HUES64 (cell line): ENCODE measurements around the gene DCDC2C.

Experiments used
- H3K27ac ChIP-seq: 2 replicates; pipeline ENCODE4 v1.7.0; 2013; ENCODE audit warnings: low read depth, low read length, inconsistent platforms
- H3K27me3 ChIP-seq: 2 replicates; pipeline ENCODE4 v1.6.1; 2013; ENCODE audit warnings: mild to moderate bottlenecking, low read length; ENCODE audit not compliant: insufficient read depth
- H3K36me3 ChIP-seq: 2 replicates; pipeline ENCODE4 v1.6.1; 2013; ENCODE audit warnings: mild to moderate bottlenecking, low read length; ENCODE audit not compliant: insufficient read depth
- H3K4me1 ChIP-seq: 2 replicates; pipeline ENCODE4 v1.6.1; 2013; ENCODE audit warnings: mild to moderate bottlenecking, low read length, moderate library complexity; ENCODE audit not compliant: insufficient read depth
- H3K4me3 ChIP-seq: 2 replicates; pipeline ENCODE4 v1.5.1; 2013; ENCODE audit warnings: mild to moderate bottlenecking, low read length, moderate library complexity
- H3K9ac ChIP-seq: 2 replicates; pipeline ENCODE4 v1.6.1; 2013; ENCODE audit warnings: mild to moderate bottlenecking, low read depth, low read length
- H3K9me3 ChIP-seq: 2 replicates; pipeline ENCODE4 v1.6.1; 2013; ENCODE audit warnings: low read depth, low read length; ENCODE audit not compliant: insufficient read depth
- WGBS: fragments of 150-250, 120-280 bp; methylation state at CpG from one replicate; pipeline ENCODE4 v1.1.7; 2013; ENCODE audit warnings: missing lambda C conversion rate; 5-methylcytosine and 5-hydroxymethylcytosine counted together

Gene DCDC2C

DNA sequence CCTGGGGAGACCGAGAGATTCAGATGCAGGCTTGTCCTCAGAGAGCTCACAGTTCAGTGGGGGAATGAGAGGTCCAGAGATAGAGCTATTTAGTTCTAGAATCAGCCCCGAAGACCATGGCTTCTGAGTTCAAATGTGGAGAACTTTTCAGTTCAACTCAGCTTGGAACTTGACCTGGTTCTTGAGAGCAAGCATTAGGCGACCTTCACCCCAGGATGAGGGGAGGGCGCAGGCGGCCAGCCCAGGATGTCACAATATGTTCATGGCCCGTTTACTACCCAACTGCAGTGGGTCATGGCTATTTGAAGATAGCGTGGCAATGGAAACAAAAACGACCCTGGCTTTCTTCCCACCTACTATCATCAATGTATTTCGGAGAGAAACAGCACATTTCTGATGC, 33.8 kb downstream of the DCDC2C start:
- H3K4me3 ChIP-seq = no peak overlapping the region
- no peaks in the 10 kb centered on the region for H3K4me1 ChIP-seq
- H3K36me3 ChIP-seq = no peaks in the 10 kb centered on the region
- no peak overlapping the region for H3K27ac ChIP-seq
- WGBS = 93% methylated on average over 8 of the region's 9 CpGs
- no peak overlapping the region for H3K9ac ChIP-seq
- no peaks in the 10 kb centered on the region for H3K9me3 ChIP-seq
- H3K27me3 ChIP-seq = no peaks in the 10 kb centered on the region

- Histone ChIP-seq H3K27ac (no peak overlapping the region), H3K4me1 (no peaks in the 10 kb centered on the region), H3K9me3 (no peaks in the 10 kb centered on the region), H3K4me3 (no peak overlapping the region), H3K9ac (no peak overlapping the region), H3K36me3 (no peaks in the 10 kb centered on the region), H3K27me3 (no peaks in the 10 kb centered on the region)
- no CpG with 5 or more reads among the region's 3 CpGs for WGBS
Measured at GRCh38 chr2:3738454-3738853, 35.1 kb downstream of the DCDC2C start.

DNA sequence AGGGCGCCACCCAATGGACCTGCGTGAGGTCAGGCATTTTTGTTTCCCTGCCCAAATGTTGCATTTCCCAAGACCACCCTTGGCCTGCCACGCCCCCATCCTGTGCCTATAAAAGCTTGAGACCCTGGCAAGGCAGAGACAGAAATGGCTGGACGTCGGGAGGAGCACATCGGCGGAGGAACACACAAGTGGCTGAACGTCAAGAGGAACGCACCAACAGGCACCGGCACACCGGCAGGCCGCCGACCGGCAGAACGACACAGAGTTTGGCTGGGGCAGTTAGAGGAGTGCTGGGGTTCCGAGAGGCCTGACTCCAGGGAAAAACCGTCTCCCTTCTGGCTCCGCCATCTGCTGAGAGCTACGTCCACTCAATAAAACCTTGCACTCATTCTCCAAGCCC, 35.9 kb downstream of the DCDC2C start:
- H3K4me1 ChIP-seq = no peaks in the 10 kb centered on the region
- H3K4me3 ChIP-seq = no peak overlapping the region
- whole genome bisulfite sequencing = 94% methylated on average over 19 of the region's 19 CpGs
- H3K36me3 ChIP-seq = no peaks in the 10 kb centered on the region
- H3K27me3 ChIP-seq = no peaks in the 10 kb centered on the region
- no peak overlapping the region for H3K9ac ChIP-seq
- no peaks in the 10 kb centered on the region for H3K9me3 ChIP-seq
- H3K27ac ChIP-seq = no peak overlapping the region

DNA sequence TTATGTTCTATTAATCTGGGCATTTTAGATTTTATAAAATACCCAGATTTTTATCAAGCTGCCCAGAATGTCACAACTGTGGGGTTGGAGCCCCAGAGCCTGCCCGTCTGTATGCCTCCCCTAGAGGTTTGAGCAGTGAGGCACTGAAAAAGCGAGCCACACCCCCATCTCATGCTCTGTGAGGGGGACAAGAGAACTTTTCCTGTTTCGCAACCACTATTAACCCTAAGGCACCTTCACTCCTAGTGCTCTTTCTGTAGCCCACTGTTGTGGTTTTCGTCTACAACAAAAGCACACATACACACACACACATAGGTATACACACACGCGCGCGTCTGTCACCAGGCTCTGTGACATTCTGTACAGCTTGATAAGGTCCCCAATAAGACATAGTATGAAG, 38.0 kb downstream of the DCDC2C start:
- Histone ChIP-seq H3K9me3 (no peaks in the 10 kb centered on the region), H3K4me1 (no peaks in the 10 kb centered on the region), H3K9ac (no peak overlapping the region), H3K27ac (no peak overlapping the region), H3K36me3 (no peaks in the 10 kb centered on the region), H3K4me3 (no peak overlapping the region), H3K27me3 (no peaks in the 10 kb centered on the region)
- WGBS = 86% methylated on average over 8 of the region's 8 CpGs

DNA sequence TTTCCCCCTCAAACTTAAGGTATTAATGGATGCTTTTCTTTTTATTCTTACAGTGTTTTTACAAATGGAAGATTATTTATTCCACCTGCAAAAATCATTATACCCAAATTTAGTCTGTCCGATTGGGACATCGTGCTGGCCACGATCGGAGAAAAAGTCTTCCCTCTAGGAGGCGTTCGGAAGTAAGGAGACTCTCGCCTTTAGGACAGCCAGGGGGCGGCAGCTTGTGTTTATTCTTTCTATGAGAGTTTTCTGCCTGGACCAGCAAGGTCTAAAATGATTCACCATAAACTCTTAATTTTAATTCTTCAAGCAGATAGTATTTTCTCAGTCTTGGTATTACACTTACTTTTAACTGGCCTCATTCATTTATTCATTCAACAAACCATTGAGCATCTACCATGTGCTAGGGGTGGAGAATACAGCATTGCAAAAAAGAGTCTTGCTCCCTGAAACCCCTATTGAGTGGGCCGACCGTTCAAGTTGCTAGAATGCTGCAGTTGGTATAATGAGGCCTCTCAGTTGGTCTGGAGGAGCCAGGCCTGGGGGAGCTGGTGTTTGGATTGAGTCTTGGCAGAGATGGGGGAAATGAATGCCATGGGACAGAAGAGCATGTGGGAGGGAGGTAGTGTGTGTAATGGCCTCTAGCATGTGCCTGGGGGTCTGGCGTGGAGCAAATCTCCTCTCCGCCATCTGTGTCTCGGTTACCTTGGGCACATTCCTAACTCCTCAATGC, 38.7 kb downstream of the DCDC2C start:
- Histone ChIP-seq H3K36me3 (no peaks in the 10 kb centered on the region), H3K27ac (no peak overlapping the region), H3K4me1 (no peaks in the 10 kb centered on the region), H3K9ac (no peak overlapping the region), H3K4me3 (no peak overlapping the region), H3K9me3 (no peaks in the 10 kb centered on the region), H3K27me3 (no peaks in the 10 kb centered on the region)
- WGBS = 87% methylated on average over 13 of the region's 13 CpGs

GRCh38 chr2:3742743-3743508, 39.6 kb downstream of the DCDC2C start:
- Histone ChIP-seq H3K36me3 (no peaks in the 10 kb centered on the region), H3K9ac (no peak overlapping the region), H3K4me1 (no peaks in the 10 kb centered on the region), H3K4me3 (no peak overlapping the region), H3K27me3 (no peaks in the 10 kb centered on the region), H3K27ac (no peak overlapping the region), H3K9me3 (no peaks in the 10 kb centered on the region)
- WGBS = 91% methylated on average over 5 of the region's 5 CpGs

DNA sequence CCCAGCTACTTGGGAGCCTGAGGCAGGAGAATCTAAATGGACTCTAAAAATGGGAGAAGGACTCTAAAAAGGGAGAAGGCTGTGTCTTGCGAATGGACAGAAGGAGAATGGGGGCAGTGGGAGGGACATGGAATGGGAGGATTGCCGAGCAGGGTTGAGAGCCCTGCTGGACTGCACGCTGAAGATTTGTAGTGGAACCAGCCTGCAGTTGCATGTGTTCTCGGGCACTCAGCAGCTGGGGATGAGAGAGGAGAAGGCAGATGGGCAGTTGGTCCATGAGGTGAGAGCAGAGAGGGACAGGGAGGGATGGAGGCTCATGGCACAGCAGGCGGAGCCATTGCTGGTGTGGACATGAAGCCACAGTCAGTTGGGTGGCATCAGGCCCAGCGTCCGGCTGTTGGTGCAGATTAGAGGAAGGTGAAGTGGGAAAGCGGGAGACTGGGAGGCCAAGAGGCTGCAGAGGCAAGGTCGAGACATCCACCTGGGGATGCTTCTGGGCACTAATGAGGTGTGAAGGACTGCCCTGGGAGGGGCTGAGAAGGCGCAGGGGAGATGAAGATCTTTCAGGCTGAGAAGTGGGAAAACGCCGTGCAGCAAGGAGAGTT, 40.7 kb downstream of the DCDC2C start:
- no peak overlapping the region for H3K4me3 ChIP-seq
- 86% methylated on average over 12 of the region's 12 CpGs for WGBS
- H3K27ac ChIP-seq = no peak overlapping the region
- H3K27me3 ChIP-seq = no peaks in the 10 kb centered on the region
- H3K36me3 ChIP-seq = no peaks in the 10 kb centered on the region
- no peaks in the 10 kb centered on the region for H3K4me1 ChIP-seq
- H3K9me3 ChIP-seq = no peaks in the 10 kb centered on the region
- no peak overlapping the region for H3K9ac ChIP-seq

- H3K27ac ChIP-seq = no peak overlapping the region
Measured at GRCh38 chr2:3745920-3746319, 42.5 kb downstream of the DCDC2C start.

DNA sequence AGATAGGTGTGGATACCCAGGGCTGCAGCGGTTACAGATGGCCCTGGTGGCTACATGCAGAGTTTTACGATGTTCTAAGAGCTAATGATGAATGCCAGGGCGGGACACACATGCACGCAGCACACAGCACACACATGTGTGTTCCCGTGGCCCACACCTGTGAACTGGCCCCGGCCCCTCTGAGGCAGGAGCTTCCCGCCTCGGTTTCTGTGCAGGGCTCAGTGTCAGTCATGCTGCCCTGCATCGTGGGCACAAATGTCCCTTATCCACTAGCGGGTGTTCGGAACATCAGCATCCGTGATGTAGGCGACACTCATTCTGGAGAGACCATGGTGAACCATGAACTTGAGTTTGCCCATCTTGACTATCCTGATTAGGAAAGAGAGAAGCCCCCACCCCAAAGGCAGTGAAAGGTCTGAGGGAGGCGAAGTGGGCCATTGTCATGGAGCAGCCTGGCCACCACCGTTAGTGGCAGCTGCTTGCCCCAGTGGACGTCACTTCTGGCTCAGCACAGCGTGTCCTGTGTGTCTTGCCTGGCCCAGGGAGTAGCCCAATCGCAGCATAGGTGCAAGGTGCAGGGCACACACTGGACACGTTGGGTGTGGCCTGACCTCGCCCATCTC, 43.8 kb downstream of the DCDC2C start:
- H3K36me3 ChIP-seq = no peaks in the 10 kb centered on the region
- no peaks in the 10 kb centered on the region for H3K27me3 ChIP-seq
- H3K4me1 ChIP-seq = no peaks in the 10 kb centered on the region
- H3K4me3 ChIP-seq = no peak overlapping the region
- H3K9me3 ChIP-seq = no peaks in the 10 kb centered on the region
- 94% methylated on average over 20 of the region's 20 CpGs for WGBS
- H3K9ac ChIP-seq = no peak overlapping the region
- H3K27ac ChIP-seq = no peak overlapping the region

More at GRCh38 chr2:3745920-3746319, 42.5 kb downstream of the DCDC2C start:
- no peak overlapping the region for H3K9ac ChIP-seq
- no peak overlapping the region for H3K4me3 ChIP-seq
- H3K27me3 ChIP-seq = no peaks in the 10 kb centered on the region
- no peaks in the 10 kb centered on the region for H3K36me3 ChIP-seq
- H3K4me1 ChIP-seq = no peaks in the 10 kb centered on the region
- 90% methylated on average over 12 of the region's 12 CpGs for WGBS
- H3K9me3 ChIP-seq = no peaks in the 10 kb centered on the region

GRCh38 chr2:3747826-3748225, 44.5 kb downstream of the DCDC2C start:
- H3K4me3 ChIP-seq = no peak overlapping the region
- H3K27me3 ChIP-seq = no peaks in the 10 kb centered on the region
- 88% methylated on average over 9 of the region's 9 CpGs for WGBS
- H3K9me3 ChIP-seq = no peaks in the 10 kb centered on the region
- no peak overlapping the region for H3K27ac ChIP-seq
- no peak overlapping the region for H3K9ac ChIP-seq
- H3K36me3 ChIP-seq = no peaks in the 10 kb centered on the region
- no peaks in the 10 kb centered on the region for H3K4me1 ChIP-seq

DNA sequence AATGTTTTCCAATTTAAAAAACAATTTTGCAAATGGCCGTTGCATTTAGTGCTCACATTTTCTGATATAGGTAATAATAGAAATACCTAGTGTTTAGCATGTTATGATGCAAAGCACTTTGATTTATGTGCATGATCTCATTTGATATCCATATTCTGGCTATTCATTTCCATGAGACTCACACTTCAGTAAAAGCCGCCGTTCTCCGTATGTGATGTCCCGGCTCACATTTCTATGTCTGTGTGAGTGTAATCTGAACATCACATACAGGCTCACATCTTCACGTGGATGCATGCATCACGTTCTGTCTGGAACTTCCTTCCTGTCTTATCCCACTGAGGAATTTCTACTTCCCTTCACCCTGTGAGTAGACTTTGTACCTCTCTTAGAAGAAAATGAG, 45.8 kb downstream of the DCDC2C start:
- Histone ChIP-seq H3K27me3 (no peaks in the 10 kb centered on the region), H3K9ac (no peak overlapping the region), H3K36me3 (no peaks in the 10 kb centered on the region), H3K9me3 (no peaks in the 10 kb centered on the region), H3K4me3 (no peak overlapping the region), H3K4me1 (no peaks in the 10 kb centered on the region; the same call in 1 of the 2 replicates), H3K27ac (no peak overlapping the region)
- 95% methylated on average over 7 of the region's 7 CpGs for WGBS
